OCI-M2 (cell line): ENCODE data around the gene TXNDC16.
"Not testable (repeated sequence)": the region's sequence is repeated elsewhere in the genome, so short reads cannot be mapped to it uniquely, and the experiment has no call there.

Source experiments
- DNase-seq: peaks from one replicate; lab custom pipeline; 2025; ENCODE audit not compliant: unreplicated experiment; lab: John Stamatoyannopoulos, UW

Gene TXNDC16

GRCh38 chr14:52552063-52552988 lies at the start of gene TXNDC16, which contains the start of gene GPR137C:
TXNDC16 (minus strand) TSS chr14:52552505; CDS start chr14:52543557, 8,948 bp downstream.
GPR137C (plus strand) TSS chr14:52552836; CDS start chr14:52553148, 312 bp downstream.
- peak; percentile 93 for DNase-seq

- no peak for DNase-seq
These were observed 47.7 kb upstream of the TXNDC16 start for GRCh38 chr14:52599974-52600373.

GRCh38 chr14:52598568-52598967 lies 46.3 kb upstream of the TXNDC16 start:
- no peak for DNase-seq

- no peak for DNase-seq
These were observed 44.6 kb upstream of the TXNDC16 start for GRCh38 chr14:52596861-52597260.

- DNase-seq = no peak
These were observed 44.0 kb upstream of the TXNDC16 start for GRCh38 chr14:52596320-52596719.

- no peak for DNase-seq
These were observed 38.0 kb upstream of the TXNDC16 start for GRCh38 chr14:52590318-52590717.

GRCh38 chr14:52589646-52590045 lies 37.3 kb upstream of the TXNDC16 start:
- no peak for DNase-seq

GRCh38 chr14:52583544-52583943 lies 31.2 kb upstream of the TXNDC16 start:
- DNase-seq = no peak

- no peak for DNase-seq
These were observed 23.6 kb upstream of the TXNDC16 start for GRCh38 chr14:52575858-52576257.

GRCh38 chr14:52568454-52568853 lies 16.1 kb upstream of the TXNDC16 start:
- not testable (repeated sequence) for DNase-seq

- no peak for DNase-seq
These were observed 10.8 kb upstream of the TXNDC16 start for GRCh38 chr14:52563120-52563519.

- DNase-seq = no peak
These were observed 6.4 kb upstream of the TXNDC16 start for GRCh38 chr14:52558688-52559087.

GRCh38 chr14:52553671-52554575 lies 1.6 kb upstream of the TXNDC16 start:
- DNase-seq = peak; percentile 70

GRCh38 chr14:52553002-52553670 lies 831 bp upstream of the TXNDC16 start:
- DNase-seq = no peak

- no peak for DNase-seq
These were observed 626 bp downstream of the TXNDC16 start for GRCh38 chr14:52551696-52552062.

- DNase-seq = no peak
These were observed 1.1 kb downstream of the TXNDC16 start for GRCh38 chr14:52551205-52551604.

GRCh38 chr14:52550661-52551060 lies 1.6 kb downstream of the TXNDC16 start:
- DNase-seq = no peak

- peak; percentile 69 for DNase-seq
These were observed 4.8 kb downstream of the TXNDC16 start for GRCh38 chr14:52547526-52547925.

- DNase-seq = no peak
These were observed 5.3 kb downstream of the TXNDC16 start for GRCh38 chr14:52547027-52547426.

GRCh38 chr14:52546318-52546670 lies 6.0 kb downstream of the TXNDC16 start:
- no peak for DNase-seq
